GM08714 (cell line): Measurements from ENCODE around the gene WFIKKN1.
"Not testable (repeated sequence)": the region's sequence is repeated elsewhere in the genome, so short reads cannot be mapped to it uniquely, and the experiment has no call there.

Experiments
- H3K4me3 ChIP-seq: fragments of 200-500 bp; sonication (Bioruptor generic); 2 replicates; pipeline ENCODE4 v1.5.1; 2014; ENCODE audit warnings: mild to moderate bottlenecking, low read length, inconsistent platforms
- ZNF274 ChIP-seq: IDR thresholded peaks from 2 replicates; pipeline ENCODE4 v1.6.1; 2012; ENCODE audit warnings: mild to moderate bottlenecking, low read depth, low read length

WFIKKN1 gene

GRCh38 chr16:591231-591630 lies 39.6 kb upstream of the WFIKKN1 start:
- TF ChIP-seq ZNF274, result no peak
- H3K4me3 ChIP-seq, result no peak overlapping the region; the same call in 1 of the 2 replicates

- TF ChIP-seq ZNF274, result no peak
- H3K4me3 ChIP-seq, result no peak overlapping the region
Observed at GRCh38 chr16:591892-592517, 38.8 kb upstream of the WFIKKN1 start.

- H3K4me3 ChIP-seq, result no peak overlapping the region
- TF ChIP-seq ZNF274, result no peak
Observed at GRCh38 chr16:592518-593306, 38.1 kb upstream of the WFIKKN1 start.

- no peak overlapping the region for H3K4me3 ChIP-seq
- TF ChIP-seq ZNF274, result no peak
Observed at GRCh38 chr16:593406-593805, 37.4 kb upstream of the WFIKKN1 start.

- no peak for TF ChIP-seq ZNF274
- H3K4me3 ChIP-seq, result no peak overlapping the region
Observed at GRCh38 chr16:593807-594206, 37.0 kb upstream of the WFIKKN1 start.

- H3K4me3 ChIP-seq, result no peak overlapping the region
- TF ChIP-seq ZNF274, result no peak
Observed at GRCh38 chr16:595094-595528, 35.7 kb upstream of the WFIKKN1 start.

- TF ChIP-seq ZNF274, result no peak
- no peak overlapping the region for H3K4me3 ChIP-seq
Observed at GRCh38 chr16:595942-596735, 34.6 kb upstream of the WFIKKN1 start.

GRCh38 chr16:596736-597060 lies 34.1 kb upstream of the WFIKKN1 start:
- no peak for TF ChIP-seq ZNF274
- no peak overlapping the region for H3K4me3 ChIP-seq

GRCh38 chr16:597655-598054 lies 33.1 kb upstream of the WFIKKN1 start:
- not testable (repeated sequence) for H3K4me3 ChIP-seq

- H3K4me3 ChIP-seq, result no peak overlapping the region
- no peak for TF ChIP-seq ZNF274
Observed at GRCh38 chr16:598823-599739, 31.7 kb upstream of the WFIKKN1 start.

GRCh38 chr16:600781-601180 lies 30.0 kb upstream of the WFIKKN1 start:
- H3K4me3 ChIP-seq, result no peak overlapping the region
- TF ChIP-seq ZNF274, result no peak

GRCh38 chr16:603933-604332 lies 26.9 kb upstream of the WFIKKN1 start:
- TF ChIP-seq ZNF274, result no peak
- H3K4me3 ChIP-seq, result no peak overlapping the region

GRCh38 chr16:606656-607307 lies 24.0 kb upstream of the WFIKKN1 start:
- H3K4me3 ChIP-seq, result no peak overlapping the region
- no peak for TF ChIP-seq ZNF274
